GM21723 (cell line): Measurements from ENCODE around the gene FAM83E.

Experiments used
- ATAC-seq: cut with Tn5 transposase; IDR thresholded peaks from one replicate; pipeline ENCODE4 v1.9.1; 2021; ENCODE audit warnings: mild to moderate bottlenecking, moderate library complexity; ENCODE audit not compliant: unreplicated experiment

FAM83E gene

GRCh38 chr19:48629599-48630295 lies 14.9 kb upstream of the FAM83E start:
- ATAC-seq = no peak

GRCh38 chr19:48629297-48629598 lies 14.4 kb upstream of the FAM83E start:
- ATAC-seq = no peak

- ATAC-seq = no peak
Observed at GRCh38 chr19:48628486-48629296, 13.8 kb upstream of the FAM83E start.

- no peak for ATAC-seq
Observed at GRCh38 chr19:48627865-48628314, 13.0 kb upstream of the FAM83E start.

- ATAC-seq = no peak
Observed at GRCh38 chr19:48627201-48627864, 12.5 kb upstream of the FAM83E start.

- no peak for ATAC-seq
Observed at GRCh38 chr19:48625891-48626327, 11.0 kb upstream of the FAM83E start.

GRCh38 chr19:48624791-48625723 lies 10.2 kb upstream of the FAM83E start:
- no peak for ATAC-seq

GRCh38 chr19:48624067-48624594 lies 9.3 kb upstream of the FAM83E start:
- peak; percentile 58 for ATAC-seq

GRCh38 chr19:48623556-48624066 lies 8.7 kb upstream of the FAM83E start:
- no peak for ATAC-seq

- ATAC-seq = no peak
Observed at GRCh38 chr19:48619692-48620585, 5.1 kb upstream of the FAM83E start.

GRCh38 chr19:48618916-48619691 lies 4.2 kb upstream of the FAM83E start, which contains the start of the genes RPL18 and SPHK2:
Gene RPL18, minus strand, starts transcription at chr19:48619178. Its CDS starts 35 bp downstream, at chr19:48619143.
Gene SPHK2, plus strand, starts transcription at chr19:48619506. Its CDS starts 1,009 bp downstream, at chr19:48620515.
- peak; percentile 79 for ATAC-seq

GRCh38 chr19:48618278-48618915 lies 3.5 kb upstream of the FAM83E start:
- ATAC-seq = no peak

GRCh38 chr19:48617146-48617937 lies 2.5 kb upstream of the FAM83E start:
- no peak for ATAC-seq

- ATAC-seq = no peak
Observed at GRCh38 chr19:48616491-48617056, 1.7 kb upstream of the FAM83E start.

GRCh38 chr19:48616041-48616436 lies 1.2 kb upstream of the FAM83E start:
- ATAC-seq = no peak

- no peak for ATAC-seq
Observed at GRCh38 chr19:48615231-48616040, 560 bp upstream of the FAM83E start.
